ENCODE data around the gene ODAPH. TPM values are rescaled to one million over a fixed set of nuclear protein-coding genes. Genes with fewer than 3 reads are reported as not detected.
"Not testable (repeated sequence)": the region's sequence is repeated elsewhere in the genome, so short reads cannot be mapped to it uniquely, and the experiment has no call there.

ODAPH gene
- total RNA-seq, 1 donor from 2014 or later, result not detected

GRCh38 chr4:75514131-75514948 lies 41.5 kb upstream of the ODAPH start, which contains the start of the genes RCHY1 and THAP6:
RCHY1 (minus strand) TSS chr4:75514403; CDS start chr4:75514286, 117 bp downstream.
THAP6 (plus strand) TSS chr4:75514473; CDS start chr4:75515453, 980 bp downstream.
- Mint-ChIP-seq H3K27ac (ENCODE audit: unreplicated experiment) (peak within 1 kb of the TSS; percentile 36), H3K36me3 (ENCODE audit: low read depth) (peaks cover 26% of the 10 kb centered on the region)
- peak; percentile 22 for TF ChIP-seq CTCF (conservative IDR thresholded peaks at IDR 0.05)

GRCh38 chr4:75514949-75515612 lies 40.8 kb upstream of the ODAPH start:
- Mint-ChIP-seq H3K27me3 (ENCODE audit: low read depth) (no peaks in the 10 kb centered on the region), H3K4me3 (no peak overlapping the region), H3K27ac (ENCODE audit: unreplicated experiment) (peak overlapping the region; percentile 36), H3K36me3 (ENCODE audit: low read depth) (peaks cover 22% of the 10 kb centered on the region), H3K4me1 (peaks cover 22% of the 10 kb centered on the region), H3K9me3 (peaks cover 2% of the 10 kb centered on the region)
- DNase-seq (ENCODE audit: low read depth, low spot score), result no peak
- TF ChIP-seq CTCF (conservative IDR thresholded peaks at IDR 0.05), result no peak

More at GRCh38 chr4:75514131-75514948, 41.5 kb upstream of the ODAPH start, which contains the start of the genes RCHY1 and THAP6:
- H3K4me1 Mint-ChIP-seq, result peaks cover 26% of the 10 kb centered on the region
- DNase-seq (ENCODE audit: low read depth, low spot score), result peak; percentile 88
- no peak within 1 kb of the TSS for H3K4me3 Mint-ChIP-seq
- H3K27me3 Mint-ChIP-seq (ENCODE audit: low read depth), result no peaks in the 10 kb centered on the region
- H3K9me3 Mint-ChIP-seq, result peaks cover 4% of the 10 kb centered on the region

- DNase-seq (ENCODE audit: low read depth, low spot score), result no peak
- TF ChIP-seq CTCF (conservative IDR thresholded peaks at IDR 0.05), result no peak
- Mint-ChIP-seq H3K9me3 (peaks cover 3% of the 10 kb centered on the region), H3K4me3 (peak overlapping the region; percentile 42), H3K4me1 (peaks cover 23% of the 10 kb centered on the region), H3K36me3 (ENCODE audit: low read depth) (peaks cover 27% of the 10 kb centered on the region), H3K27me3 (ENCODE audit: low read depth) (no peaks in the 10 kb centered on the region), H3K27ac (ENCODE audit: unreplicated experiment) (no peak overlapping the region)
Measured at GRCh38 chr4:75516144-75516543, 39.7 kb upstream of the ODAPH start.

- H3K9me3 Mint-ChIP-seq; DNase-seq (ENCODE audit: low read depth, low spot score); H3K27ac Mint-ChIP-seq (ENCODE audit: unreplicated experiment); H3K4me3 Mint-ChIP-seq; H3K27me3 Mint-ChIP-seq (ENCODE audit: low read depth): not testable (repeated sequence)
- H3K36me3 Mint-ChIP-seq (ENCODE audit: low read depth), result peaks cover 28% of the 10 kb centered on the region
- peaks cover 18% of the 10 kb centered on the region for H3K4me1 Mint-ChIP-seq
Measured at GRCh38 chr4:75519452-75519851, 36.4 kb upstream of the ODAPH start.

GRCh38 chr4:75525086-75525485 lies 30.8 kb upstream of the ODAPH start:
- peaks cover 5% of the 10 kb centered on the region for H3K4me1 Mint-ChIP-seq
- no peak overlapping the region for H3K27ac Mint-ChIP-seq (ENCODE audit: unreplicated experiment)
- peaks cover 3% of the 10 kb centered on the region for H3K9me3 Mint-ChIP-seq
- H3K4me3 Mint-ChIP-seq, result no peak overlapping the region
- TF ChIP-seq CTCF (conservative IDR thresholded peaks at IDR 0.05), result no peak
- H3K27me3 Mint-ChIP-seq (ENCODE audit: low read depth), result no peaks in the 10 kb centered on the region
- H3K36me3 Mint-ChIP-seq (ENCODE audit: low read depth), result peaks cover 24% of the 10 kb centered on the region
- no peak for DNase-seq (ENCODE audit: low read depth, low spot score)
